ELF-1 (cell line): ENCODE results near the gene U2AF2.

Experiments used
- DNase-seq: peaks from one replicate; pipeline ENCODE4 v3.0.0-alpha.2; 2016; ENCODE audit warnings: low read depth, low spot score

U2AF2 gene

GRCh38 chr19:55656988-55657747, 2.3 kb downstream of the U2AF2 start:
- no peak for DNase-seq

GRCh38 chr19:55658846-55659459, 4.1 kb downstream of the U2AF2 start:
- no peak for DNase-seq

GRCh38 chr19:55659822-55660221, 5.0 kb downstream of the U2AF2 start:
- no peak for DNase-seq

GRCh38 chr19:55660404-55660803, 5.6 kb downstream of the U2AF2 start:
- no peak for DNase-seq

GRCh38 chr19:55660991-55661390, 6.2 kb downstream of the U2AF2 start:
- DNase-seq, result no peak

- no peak for DNase-seq
These were observed 7.0 kb downstream of the U2AF2 start for GRCh38 chr19:55661826-55662225.

- no peak for DNase-seq
These were observed 9.2 kb downstream of the U2AF2 start for GRCh38 chr19:55663846-55664536.

GRCh38 chr19:55666343-55667005, 11.6 kb downstream of the U2AF2 start:
- DNase-seq, result no peak

- no peak for DNase-seq
These were observed 12.2 kb downstream of the U2AF2 start for GRCh38 chr19:55667006-55667381.

GRCh38 chr19:55667511-55667910, 12.7 kb downstream of the U2AF2 start:
- DNase-seq, result no peak

GRCh38 chr19:55667958-55668357, 13.1 kb downstream of the U2AF2 start:
- DNase-seq, result no peak

- no peak for DNase-seq
These were observed 13.9 kb downstream of the U2AF2 start for GRCh38 chr19:55668603-55669348.

- no peak for DNase-seq
These were observed 14.8 kb downstream of the U2AF2 start for GRCh38 chr19:55669418-55670279.

- DNase-seq, result no peak
These were observed 15.6 kb downstream of the U2AF2 start for GRCh38 chr19:55670280-55671053.

- DNase-seq, result no peak
These were observed 16.2 kb downstream of the U2AF2 start for GRCh38 chr19:55671054-55671378.

GRCh38 chr19:55672418-55672817, 17.6 kb downstream of the U2AF2 start:
- DNase-seq, result no peak

- no peak for DNase-seq
These were observed 18.6 kb downstream of the U2AF2 start for GRCh38 chr19:55673465-55673864.

GRCh38 chr19:55673889-55674288, 19.1 kb downstream of the U2AF2 start:
- no peak for DNase-seq

- DNase-seq, result peak; percentile 25
These were observed 19.6 kb downstream of the U2AF2 start for GRCh38 chr19:55674459-55674840.
